ENCODE results near the gene IPO13.

- TF ChIP-seq CTCF (IDR thresholded peaks at IDR 0.05) (no peak), POLR2A (IDR thresholded peaks at IDR 0.05) (no peak)
Measured at GRCh38 chr1:43921022-43921421, 25.7 kb upstream of the IPO13 start.
